Right kidney (tissue), 1 donor: ENCODE measurements around the gene PGAP3.

Source experiments
- DNase-seq: peaks from one replicate; pipeline ENCODE4 v3.0.0-alpha.2; 2016

The PGAP3 gene

DNA sequence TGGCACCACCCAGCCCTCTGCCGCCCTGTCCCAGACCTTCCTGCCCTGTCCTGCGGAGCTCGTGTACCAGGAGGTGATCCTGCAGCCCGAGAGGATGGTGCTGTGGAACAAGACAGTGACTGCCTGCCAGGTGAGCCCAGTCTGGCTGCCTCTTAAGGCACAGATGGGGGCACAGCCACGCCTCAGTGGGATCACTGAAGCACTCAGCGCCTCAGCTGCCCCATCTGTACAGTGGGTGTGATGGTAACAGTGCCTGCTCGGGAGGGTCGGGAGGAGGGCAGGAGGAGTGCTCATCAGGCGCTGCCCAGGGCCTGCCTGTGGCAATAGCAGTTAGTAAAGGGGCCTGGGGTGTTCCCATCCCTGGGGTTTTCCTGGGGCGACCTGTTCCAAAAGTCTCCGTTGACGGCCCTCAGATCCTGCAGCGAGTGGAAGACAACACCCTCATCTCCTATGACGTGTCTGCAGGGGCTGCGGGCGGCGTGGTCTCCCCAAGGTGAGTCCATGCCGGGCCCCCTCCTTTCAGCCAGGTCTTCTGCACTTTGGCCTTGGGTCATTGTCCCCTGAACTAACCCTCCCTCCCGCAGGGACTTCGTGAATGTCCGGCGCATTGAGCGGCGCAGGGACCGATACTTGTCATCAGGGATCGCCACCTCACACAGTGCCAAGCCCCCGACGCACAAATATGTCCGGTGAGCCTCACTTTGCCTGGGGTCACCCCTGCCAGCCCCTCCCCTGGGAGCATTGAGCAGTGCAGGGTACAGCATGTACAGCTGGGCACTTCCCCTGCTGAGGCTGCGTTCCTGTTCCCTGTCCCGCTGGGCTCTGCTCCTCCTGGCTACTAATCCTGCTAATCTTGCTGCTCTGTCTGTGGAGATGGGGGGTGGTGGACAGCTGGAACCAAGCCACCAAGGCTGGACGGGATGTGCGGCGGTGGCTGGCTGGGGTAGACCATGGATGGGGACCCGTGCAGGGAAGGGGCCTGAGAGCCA lies 27.2 kb downstream of the PGAP3 start:
- no peak for DNase-seq

DNA sequence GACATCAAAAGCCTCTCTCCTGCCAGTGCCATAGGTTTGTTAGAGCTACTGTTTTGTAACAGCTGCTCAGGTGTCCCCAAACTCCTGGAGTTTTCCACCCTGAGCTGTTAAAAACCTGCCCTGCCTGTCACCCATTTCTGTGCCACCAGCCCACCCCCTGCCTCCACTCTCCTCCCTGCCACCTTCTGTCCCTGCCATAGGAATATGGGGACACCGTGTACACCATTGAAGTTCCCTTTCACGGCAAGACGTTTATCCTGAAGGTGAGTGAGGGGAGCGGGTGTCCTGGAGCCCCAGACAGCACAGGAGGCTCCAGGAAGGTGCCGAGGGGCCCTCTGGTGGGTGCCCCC lies 27.9 kb downstream of the PGAP3 start:
- DNase-seq, result no peak

DNA sequence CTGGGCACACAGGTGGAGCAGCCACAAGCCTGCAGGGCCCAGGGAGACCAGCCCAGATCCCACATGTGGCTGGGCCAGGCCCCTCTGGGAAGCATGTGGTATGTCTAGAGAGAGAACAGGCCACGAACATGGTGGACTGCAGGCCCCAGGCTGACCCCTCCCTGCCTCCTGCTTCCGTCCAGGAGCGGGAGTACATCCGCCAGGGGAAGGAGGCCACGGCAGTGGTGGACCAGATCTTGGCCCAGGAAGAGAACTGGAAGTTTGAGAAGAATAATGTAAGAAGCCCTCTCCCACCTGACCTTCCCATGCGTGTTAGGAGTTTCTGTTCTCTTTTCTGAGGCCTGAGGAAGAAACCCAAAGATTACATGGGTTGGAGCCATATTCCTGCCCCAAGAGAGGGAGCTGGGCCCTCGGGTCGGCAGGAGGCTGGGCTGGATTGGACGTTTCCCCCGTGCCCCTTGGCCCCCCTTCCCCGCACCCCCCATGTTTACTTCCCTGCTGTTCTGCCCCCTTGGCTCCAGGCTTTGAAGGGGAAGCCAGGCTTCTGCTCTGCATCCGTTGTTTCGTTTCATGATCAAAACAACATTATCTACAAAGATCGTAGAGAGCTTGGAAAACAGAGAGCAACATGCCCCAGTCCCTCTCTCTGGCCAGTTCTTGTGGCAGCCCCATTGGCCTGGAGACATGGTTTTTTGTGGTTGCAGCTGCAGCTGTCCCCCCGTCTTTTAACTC lies 28.4 kb downstream of the PGAP3 start:
- no peak for DNase-seq

DNA sequence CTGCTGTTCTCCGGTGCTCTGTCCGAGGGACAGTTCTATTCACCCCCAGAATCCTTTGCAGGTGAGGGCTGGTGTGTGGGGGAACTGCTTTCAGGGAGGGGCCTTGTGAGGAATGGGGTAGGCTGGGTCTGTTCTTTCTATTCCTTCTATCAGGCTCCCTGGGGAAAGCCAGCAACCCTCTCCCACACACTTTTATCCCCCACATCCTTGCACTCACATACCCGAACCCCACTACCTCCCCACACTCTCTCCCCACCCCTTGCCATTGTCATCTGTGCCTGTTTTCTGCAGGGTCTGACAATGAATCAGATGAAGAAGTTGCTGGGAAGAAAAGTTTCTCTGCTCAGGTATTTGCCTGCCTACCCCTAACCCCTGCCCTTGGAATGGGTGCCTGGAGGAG lies 29.1 kb downstream of the PGAP3 start:
- no peak for DNase-seq

DNA sequence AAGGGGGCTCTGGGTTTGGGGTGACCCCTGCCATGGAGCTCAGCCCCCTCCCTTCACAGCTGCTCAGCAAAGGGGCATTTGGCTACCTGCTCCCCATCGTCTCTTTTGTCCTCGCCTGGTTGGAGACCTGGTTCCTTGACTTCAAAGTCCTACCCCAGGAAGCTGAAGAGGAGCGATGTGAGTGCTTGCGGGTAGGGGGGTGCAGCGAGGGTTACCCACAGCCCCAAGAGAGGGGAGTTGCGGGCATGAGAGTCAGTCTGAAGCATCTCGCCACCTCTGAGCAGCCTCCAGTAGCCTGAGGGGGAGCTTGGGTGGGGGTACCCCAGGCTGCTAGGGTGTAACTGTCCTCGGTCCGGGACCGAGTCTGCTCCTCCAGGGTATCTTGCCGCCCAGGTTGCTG lies 29.5 kb downstream of the PGAP3 start:
- DNase-seq, result no peak

DNA sequence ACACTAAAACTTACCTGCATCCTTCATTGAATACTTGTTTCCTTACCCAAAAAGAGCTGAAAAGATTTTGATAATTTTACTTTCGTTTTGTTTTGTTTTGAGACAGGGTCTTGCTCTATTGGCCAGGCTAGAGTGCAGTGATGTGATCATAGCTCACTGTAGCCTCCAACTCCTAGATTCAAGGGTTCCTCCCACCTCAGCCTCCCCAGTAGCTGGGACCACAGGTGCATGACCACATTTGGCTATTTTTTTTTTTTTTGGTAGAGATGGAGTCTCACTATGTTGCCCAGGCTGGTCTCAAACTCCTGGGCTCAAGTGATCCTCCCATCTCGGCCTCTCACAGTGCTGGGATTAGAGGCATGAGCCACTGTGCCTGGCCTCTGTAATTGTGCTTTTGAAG lies 32.8 kb downstream of the PGAP3 start:
- no peak for DNase-seq

DNA sequence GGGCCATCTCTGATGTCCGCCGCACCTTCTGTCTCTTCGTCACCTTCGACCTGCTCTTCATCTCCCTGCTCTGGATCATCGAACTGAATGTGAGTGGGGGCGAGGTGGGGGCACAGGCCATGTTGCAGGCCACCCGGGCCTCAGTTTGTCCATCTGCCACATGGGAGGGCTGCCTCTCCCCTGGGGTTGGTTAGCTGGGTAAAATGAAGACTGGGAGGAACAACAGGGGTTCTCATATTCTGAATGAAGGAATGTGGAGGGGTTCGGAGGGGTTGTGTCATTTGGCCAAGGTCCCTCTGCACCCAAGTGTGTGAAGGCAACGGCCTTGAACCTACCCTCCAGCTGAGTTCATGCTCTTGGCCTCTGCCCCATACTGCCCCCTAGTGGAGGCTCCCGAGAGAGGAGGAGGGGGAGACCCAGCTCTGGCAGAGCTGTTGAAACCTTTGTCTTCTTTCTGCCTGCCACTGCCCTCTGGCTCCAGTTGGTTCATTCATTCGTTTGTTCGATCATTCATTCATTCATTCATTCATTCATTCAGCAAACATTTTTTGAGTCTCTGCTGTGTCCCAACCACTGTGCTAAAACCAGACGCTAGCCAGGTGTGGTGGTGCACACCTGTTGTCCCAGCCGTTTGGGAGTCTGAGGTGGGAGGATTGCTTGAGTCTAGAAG lies 34.1 kb downstream of the PGAP3 start:
- DNase-seq, result peak; percentile 30

DNA sequence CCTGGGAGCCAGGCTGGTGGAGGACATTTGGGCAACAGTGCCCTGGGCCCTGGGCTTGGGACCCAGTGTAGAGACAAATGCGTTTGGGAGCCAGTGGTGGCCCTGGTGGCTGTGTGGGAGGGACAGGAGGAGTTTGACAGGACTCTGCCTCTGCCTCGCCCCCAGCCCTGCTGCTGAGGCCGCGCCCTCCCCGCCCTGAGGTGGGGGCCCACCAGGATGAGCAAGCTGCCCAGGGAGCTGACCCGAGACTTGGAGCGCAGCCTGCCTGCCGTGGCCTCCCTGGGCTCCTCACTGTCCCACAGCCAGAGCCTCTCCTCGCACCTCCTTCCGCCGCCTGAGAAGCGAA lies 34.6 kb downstream of the PGAP3 start:
- DNase-seq, result peak; percentile 26

DNA sequence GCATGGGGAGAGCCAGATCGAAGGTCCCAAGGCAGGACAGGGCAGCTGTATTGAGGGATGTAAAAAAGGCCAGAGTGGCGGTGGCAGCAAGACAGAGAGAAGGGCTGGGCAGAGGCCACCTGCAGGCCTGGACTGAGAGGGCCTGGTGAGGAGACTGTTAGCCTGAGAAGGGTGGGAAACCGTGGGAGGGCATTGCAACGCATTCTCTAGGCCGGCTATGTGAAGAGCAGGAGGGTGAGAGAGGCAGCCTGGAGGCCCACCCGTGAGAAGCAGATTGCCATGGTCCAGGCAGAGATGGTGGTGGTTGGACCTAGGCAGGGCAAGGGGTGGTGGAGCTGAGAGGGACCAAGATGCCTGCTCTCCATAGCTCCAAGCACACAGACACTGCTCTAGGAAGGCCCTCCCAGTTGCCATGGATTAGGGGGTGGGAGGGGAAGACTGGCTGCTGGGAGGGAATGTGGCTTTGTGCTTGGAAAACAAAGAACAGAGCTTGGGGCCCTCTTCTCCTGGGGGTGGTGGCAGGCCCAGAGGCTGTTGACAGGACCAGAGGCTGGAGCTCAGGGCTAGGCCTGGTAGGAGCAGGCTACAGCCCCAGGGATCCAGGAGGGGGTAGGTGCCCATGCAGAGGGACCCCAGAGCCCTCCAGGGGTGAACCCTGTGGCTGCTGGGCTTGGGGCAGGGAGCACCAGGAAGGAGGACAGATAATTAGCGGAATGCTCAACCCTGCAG lies 35.1 kb downstream of the PGAP3 start:
- DNase-seq, result peak; percentile 34

DNA sequence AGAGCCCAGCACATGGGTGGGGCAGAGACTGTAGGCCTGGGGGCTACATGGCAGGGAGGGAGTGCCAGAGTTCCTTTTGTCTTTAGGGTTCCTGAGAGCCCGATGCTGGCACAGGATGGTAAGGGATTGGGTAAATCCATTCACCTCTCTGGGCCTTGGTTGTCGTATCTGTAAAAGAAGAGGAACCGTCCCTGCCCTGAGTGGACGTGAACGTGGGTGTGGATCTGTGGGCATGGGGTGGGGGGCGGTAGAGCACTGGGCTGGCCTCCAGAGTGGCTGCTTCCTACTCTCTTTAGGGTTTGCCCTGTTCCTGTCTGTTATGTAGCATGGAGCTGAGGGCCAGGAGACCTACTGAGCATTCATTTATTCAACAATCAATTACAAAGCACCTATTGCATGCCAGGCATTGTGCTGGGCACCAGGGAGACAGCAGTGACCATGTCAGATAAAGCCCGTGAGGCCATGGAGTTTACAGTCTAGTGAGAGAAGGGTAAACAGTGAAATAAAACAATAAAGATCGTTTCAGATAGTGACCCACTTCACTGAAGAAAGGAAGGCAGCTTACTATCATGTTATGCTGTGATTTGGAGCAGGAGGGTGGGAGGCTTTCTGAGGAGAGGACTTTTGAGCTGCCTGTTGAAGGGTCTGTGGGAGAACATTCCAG lies 35.8 kb downstream of the PGAP3 start:
- DNase-seq, result peak; percentile 3

DNA sequence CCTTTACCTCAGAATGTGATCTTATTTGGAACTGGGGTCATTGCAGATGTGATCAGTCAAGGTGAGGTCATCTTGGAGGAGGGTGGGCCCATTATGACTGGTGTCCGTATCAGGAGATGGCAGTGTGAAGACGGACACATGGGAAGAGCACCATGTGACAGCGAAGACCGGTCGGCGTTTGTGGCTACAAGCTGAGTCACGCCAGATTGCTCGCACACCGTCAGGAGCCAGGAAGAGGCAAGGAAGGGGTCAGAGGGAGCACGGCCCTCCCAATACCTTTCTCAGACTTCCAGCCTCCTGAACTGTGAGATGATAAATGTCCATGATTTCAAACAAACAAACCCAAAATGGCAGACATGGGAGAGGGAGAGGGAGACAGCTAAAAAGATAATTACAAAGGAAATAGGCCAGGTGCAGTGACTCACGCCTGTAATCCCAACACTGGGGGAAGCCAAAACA lies 37.7 kb downstream of the PGAP3 start:
- DNase-seq, result no peak

DNA sequence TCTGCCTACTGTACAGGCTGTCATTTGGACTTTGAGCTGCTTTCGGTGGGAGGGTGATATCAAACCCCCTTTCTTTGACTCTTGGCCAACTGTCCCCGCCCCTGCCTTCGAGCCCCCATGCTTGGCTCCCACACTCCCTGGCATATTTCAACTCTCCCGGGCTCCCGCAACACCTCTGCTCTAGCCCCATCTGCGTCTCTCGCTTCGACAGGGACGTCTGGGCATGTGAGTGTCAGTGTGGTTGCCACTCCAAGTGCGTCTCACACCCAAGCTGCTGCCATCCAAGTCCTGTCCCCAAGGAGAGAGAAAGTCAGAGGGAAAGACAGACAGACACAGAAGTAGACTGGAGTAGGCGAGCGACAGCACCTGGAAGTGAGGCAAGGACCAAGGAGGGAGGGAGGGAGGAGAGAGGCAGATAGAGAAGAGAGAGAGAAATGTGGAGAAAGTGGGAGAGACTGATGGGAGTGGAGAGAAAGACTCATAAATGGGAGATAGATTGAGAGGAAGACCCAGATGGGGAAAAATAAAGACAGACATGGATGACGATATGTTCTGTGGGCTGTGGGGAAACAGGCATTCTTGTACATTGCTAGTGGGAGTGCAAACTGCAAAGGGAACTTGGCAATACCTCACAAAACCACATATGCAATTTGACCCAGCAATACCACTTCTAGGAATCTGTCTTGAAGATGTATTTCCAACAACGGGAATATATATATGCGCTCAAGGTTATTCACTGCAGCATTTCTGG lies 39.1 kb downstream of the PGAP3 start:
- DNase-seq, result no peak

DNA sequence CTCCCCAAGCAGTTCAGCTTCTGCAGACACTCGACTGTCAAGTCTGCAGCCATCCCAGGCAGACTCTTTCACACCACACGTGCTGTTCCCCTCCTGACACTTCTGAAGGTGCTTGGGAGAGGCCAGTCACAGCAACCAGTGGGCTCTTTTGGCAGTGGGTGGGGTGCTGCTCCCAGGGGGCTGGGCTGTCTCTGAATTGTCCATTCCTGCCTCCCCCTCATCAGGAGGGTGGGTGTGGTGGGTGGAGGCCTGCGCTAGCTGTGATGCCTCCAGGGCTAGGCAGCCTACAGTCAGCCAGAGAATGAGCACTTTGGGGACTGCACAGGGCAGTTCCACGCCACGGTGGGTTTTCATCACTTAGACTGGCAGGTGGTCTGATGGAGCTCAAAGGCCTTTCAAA lies 40.6 kb downstream of the PGAP3 start:
- no peak for DNase-seq

DNA sequence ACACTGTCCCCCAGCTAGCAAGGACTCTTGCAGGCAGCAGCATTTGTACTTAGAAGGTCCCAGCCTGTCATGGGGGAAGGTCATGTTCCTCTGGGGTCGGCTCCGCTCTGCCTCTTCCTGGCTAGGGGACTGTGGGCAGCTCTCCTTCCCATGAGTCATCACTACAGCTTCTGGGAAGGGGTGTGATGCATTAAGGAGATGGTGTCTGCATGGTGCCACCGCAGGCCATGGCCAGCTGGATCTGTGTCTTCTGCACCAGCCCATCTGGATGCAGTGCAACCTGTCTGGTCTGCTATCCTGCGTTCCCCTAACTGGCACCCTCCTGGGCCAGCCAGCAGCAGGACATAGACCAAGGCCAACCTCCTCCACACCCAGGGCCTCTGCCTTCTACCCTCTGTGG lies 44.6 kb downstream of the PGAP3 start:
- DNase-seq, result no peak

DNA sequence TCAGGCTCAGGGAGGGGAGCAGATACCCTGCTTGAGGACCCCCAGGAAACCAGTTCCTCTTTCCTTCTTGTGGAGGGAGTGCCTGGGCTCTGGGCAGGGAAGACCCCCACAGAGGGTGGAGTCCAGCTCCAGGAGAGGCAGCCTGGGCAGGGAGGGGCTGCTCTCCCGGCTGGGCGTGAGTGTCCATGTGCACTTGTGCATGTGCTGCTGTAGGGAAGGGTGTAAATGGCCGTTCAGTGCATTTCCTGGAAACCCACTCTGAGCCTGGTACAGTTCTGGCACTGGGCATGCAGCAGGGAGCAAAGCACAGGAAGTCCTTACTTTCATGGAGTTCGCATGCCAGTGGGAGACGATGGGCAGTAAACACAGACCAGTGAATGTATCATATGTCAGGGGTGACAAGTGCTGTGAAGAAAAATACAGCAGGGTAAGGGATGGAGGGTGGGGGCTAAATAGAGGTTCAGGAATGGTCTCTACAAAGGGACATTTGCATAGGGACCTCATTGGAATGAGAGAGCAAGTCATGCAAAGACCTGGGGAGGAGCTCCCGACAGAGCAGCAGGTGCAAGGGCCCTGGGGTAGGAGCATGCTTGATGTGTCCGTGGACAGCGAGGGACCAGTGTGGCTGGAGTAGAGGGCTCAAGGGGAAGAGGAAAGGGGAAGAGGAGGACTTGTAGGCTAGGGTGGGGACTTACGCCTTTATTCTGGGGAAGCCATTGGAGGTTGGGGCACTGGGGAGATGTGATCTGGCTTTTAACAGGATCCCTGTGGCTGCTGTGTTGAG lies 45.4 kb downstream of the PGAP3 start:
- DNase-seq, result no peak

DNA sequence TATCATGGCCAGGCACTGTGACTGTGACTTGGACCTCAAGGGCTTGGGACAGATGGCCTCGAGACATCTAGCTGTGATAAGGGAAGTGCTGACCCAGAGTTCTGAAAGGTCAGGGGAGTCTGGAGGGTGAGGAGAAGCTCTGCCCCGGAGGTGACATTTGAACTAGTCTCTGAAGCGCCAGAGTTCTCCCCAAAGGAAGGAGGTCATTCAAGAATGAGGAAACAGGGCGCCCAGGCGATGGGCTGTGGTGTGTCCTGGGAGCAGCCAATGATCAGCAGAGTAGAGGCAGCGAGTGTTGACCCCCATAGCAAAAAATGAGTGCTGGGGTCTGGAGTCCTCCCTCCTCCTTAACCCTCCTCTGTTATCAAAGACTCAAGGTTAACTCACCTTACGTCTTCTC lies 46.0 kb downstream of the PGAP3 start:
- DNase-seq, result no peak

DNA sequence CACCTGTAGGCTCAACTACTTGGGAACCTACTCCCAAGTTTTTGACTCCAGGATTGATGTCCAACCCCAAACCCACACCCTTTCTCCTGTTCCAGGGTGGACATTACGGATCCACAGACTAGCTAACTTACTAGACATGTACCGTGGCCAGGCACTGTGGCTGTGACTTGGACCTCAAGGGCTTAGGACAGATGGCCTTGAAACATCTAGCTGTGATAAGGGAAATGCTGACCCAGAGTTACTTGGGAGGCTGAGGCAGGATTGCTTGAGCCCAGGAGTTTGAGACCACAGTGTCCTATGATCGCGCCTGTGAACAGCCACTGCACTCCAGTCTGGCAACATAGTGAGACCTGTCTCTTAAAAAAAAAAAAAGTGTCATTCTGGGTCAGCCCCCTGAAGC lies 46.8 kb downstream of the PGAP3 start:
- no peak for DNase-seq

DNA sequence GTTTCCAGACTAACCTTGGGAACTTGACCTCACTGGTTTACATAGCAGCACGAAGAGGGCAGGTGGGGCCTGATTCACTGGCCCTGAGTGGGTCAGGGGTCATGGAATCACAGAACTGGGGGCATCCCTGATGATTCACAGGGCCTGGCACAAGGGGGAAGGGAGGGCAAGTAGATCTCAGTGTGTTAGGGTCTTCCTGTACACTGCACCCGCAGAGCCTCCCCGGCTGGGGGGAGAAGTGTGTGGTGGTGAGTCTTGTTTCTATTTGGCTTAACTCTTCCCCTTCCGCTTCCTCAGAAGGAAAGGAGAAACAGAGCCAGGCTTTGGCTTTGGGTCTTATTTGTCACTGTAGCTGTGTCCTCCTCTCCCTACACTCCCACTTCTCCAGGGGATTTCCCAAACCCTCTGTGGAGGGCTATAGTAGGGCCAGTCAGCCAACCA lies 47.2 kb downstream of the PGAP3 start:
- no peak for DNase-seq

DNA sequence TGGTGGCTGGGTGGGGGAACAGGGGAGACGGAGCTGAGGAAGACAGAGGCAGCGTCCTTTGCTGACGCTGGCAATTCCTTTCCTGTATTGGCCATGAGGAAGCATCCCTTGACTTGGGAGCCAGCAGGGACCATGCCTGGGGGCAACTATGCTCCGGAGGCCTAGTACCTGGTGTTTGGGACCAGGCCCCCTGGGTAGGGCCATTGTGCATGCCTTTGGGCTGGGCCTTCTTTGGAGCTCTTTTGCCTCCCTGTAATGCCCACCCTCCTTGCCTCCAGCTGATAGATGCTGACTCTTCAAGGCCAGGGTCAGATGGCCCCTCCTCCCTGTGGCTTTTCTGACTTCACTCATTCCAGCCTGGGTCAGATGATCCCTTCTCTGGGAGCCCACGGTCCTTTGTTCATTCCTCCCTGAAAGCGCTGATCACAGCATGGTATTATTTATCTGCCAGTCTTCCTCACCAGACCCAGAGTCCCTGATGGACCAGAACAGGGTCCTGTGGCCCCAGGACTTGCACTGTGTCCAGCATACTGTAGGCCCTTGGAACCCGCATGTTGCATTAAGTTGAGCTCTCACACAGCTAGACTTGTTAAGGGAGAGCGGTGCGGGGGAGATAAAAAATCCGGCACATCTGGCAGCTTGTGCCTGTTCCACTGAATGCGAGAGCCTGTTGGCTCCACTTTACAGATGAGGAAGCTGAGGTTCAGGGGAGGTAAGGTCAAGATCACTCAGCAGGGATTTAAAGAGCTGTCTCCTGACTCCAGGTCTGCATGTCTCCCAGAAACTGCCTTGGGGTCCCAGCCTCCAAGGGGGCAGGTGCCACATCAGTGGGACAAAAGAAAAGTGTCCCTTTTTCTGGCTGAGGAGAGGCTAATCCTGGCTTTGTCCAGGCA lies 48.0 kb downstream of the PGAP3 start:
- no peak for DNase-seq
